GM13977 (cell line): ENCODE results near the gene DROSHA.

Source experiments
- DNase-seq: peaks from one replicate; pipeline ENCODE4 v3.0.0; 2012; ENCODE audit warnings: low spot score
- CTCF ChIP-seq: IDR thresholded peaks from 2 replicates; pipeline ENCODE4 v1.5.1; 2012; ENCODE audit warnings: mild to moderate bottlenecking, control low read depth; ENCODE audit not compliant: insufficient read depth; ENCODE audit errors: extremely low read depth, missing control alignments
- in situ Hi-C: fragments of 300-500 bp; cut with MboI; formaldehyde crosslinking; loops from one replicate; pipeline ENCODE4 v1.12.0; 2022; ENCODE audit warnings: low sequenced_read_pairs, low pct_unique_long_range_greater_than_20kb, mixed read lengths, inconsistent platforms; ENCODE audit not compliant: unreplicated experiment

DROSHA gene

GRCh38 chr5:31378136-31378535 lies 153.8 kb downstream of the DROSHA start:
- no peak for TF ChIP-seq CTCF
- DNase-seq = no peak
- in situ Hi-C loops = no loop called here

GRCh38 chr5:31377274-31377946 lies 154.5 kb downstream of the DROSHA start:
- no peak for TF ChIP-seq CTCF
- DNase-seq = no peak
- in situ Hi-C loops = no loop called here

DNA sequence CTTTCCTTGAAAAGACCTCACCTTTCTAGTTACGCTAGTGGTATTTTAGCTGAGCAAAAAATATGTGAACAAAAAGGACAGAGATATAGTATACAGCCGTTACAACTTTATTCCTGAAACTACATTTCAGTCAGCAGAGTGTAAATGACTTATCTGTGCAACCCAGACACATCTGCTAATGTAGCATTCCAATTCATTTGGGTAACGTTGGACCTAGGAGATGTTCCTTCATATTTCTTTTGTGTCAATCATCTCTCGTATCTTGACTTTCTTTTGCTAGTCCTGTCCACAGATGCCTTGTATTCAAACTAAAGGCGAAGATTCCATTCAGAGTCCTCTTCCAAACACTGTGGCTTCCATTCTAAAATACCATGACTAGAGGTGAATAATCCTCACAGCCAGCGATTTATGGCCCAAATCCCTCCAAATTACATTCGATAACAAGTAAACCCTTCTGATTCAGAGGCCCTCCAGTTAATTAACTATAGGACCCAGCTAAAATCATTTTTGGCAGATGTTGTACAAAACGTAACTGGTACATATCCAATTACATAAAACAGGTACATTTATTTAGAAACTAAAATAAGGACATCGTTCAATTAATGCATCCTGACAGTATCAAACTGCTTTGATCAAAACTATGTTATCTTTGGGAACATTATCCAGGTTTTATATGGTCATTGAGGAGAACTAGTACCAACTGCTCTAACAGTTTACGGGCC lies 155.7 kb downstream of the DROSHA start:
- in situ Hi-C loops = no loop called here
- DNase-seq = no peak
- TF ChIP-seq CTCF = no peak

- no peak for DNase-seq
- no peak for TF ChIP-seq CTCF
- in situ Hi-C loops = no loop called here
These were observed 159.8 kb downstream of the DROSHA start for GRCh38 chr5:31372124-31372523.

- no peak for DNase-seq
- no peak for TF ChIP-seq CTCF
- in situ Hi-C loops = no loop called here
These were observed 165.0 kb downstream of the DROSHA start for GRCh38 chr5:31366941-31367340.

DNA sequence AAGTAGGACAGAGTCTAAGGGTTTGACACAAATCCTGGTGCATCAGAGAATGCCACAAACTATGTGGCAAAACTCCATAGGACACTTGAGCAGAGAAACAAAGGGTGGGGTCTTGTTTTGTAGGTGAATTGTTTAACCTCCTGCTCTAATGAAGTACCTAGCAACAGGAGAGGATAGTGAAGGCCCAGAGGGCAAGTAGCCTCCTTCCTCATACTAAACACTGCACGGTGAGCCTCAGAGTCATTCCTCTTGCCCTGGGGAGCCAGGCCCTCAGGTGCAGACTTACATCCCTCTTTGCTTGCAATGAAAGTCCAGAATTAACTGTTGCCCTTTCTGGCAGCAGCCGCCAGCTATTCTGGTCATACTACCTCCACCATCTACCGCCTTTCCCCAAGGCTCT lies 166.1 kb downstream of the DROSHA start:
- DNase-seq = no peak
- in situ Hi-C loops = no loop called here
- TF ChIP-seq CTCF = no peak
